HG03025 (cell line): Measurements from ENCODE around the gene ARFGEF2.
"Not testable (repeated sequence)": the region's sequence is repeated elsewhere in the genome, so short reads cannot be mapped to it uniquely, and the experiment has no call there.

ENCODE experiments used
- ATAC-seq: cut with Tn5 transposase; IDR thresholded peaks from one replicate; pipeline ENCODE4 v1.9.1; 2021; ENCODE audit warnings: mild to moderate bottlenecking, moderate library complexity; ENCODE audit not compliant: unreplicated experiment, low FRiP score

Gene ARFGEF2

GRCh38 chr20:48926821-48927220 lies 5.3 kb downstream of the ARFGEF2 start:
- ATAC-seq, result no peak

- ATAC-seq, result no peak
These were observed 7.6 kb downstream of the ARFGEF2 start for GRCh38 chr20:48928832-48929725.

GRCh38 chr20:48930035-48930434 lies 8.5 kb downstream of the ARFGEF2 start:
- no peak for ATAC-seq

- ATAC-seq, result no peak
These were observed 9.4 kb downstream of the ARFGEF2 start for GRCh38 chr20:48930878-48931277.

- ATAC-seq, result no peak
These were observed 10.2 kb downstream of the ARFGEF2 start for GRCh38 chr20:48931527-48932374.

- no peak for ATAC-seq
These were observed 10.9 kb downstream of the ARFGEF2 start for GRCh38 chr20:48932375-48932941.

- no peak for ATAC-seq
These were observed 11.7 kb downstream of the ARFGEF2 start for GRCh38 chr20:48933017-48933766.

GRCh38 chr20:48934273-48934877 lies 12.9 kb downstream of the ARFGEF2 start:
- ATAC-seq, result not testable (repeated sequence)

GRCh38 chr20:48934966-48935365 lies 13.5 kb downstream of the ARFGEF2 start:
- ATAC-seq, result not testable (repeated sequence)

GRCh38 chr20:48936178-48936577 lies 14.7 kb downstream of the ARFGEF2 start:
- not testable (repeated sequence) for ATAC-seq

- no peak for ATAC-seq
These were observed 16.2 kb downstream of the ARFGEF2 start for GRCh38 chr20:48937674-48938073.

- ATAC-seq, result no peak
These were observed 17.2 kb downstream of the ARFGEF2 start for GRCh38 chr20:48938670-48939069.

- no peak for ATAC-seq
These were observed 18.7 kb downstream of the ARFGEF2 start for GRCh38 chr20:48940170-48940569.

- ATAC-seq, result no peak
These were observed 20.0 kb downstream of the ARFGEF2 start for GRCh38 chr20:48941467-48941866.

GRCh38 chr20:48942730-48943129 lies 21.2 kb downstream of the ARFGEF2 start:
- no peak for ATAC-seq

GRCh38 chr20:48944663-48945297 lies 23.3 kb downstream of the ARFGEF2 start:
- ATAC-seq, result no peak

GRCh38 chr20:48945840-48946514 lies 24.5 kb downstream of the ARFGEF2 start:
- no peak for ATAC-seq

GRCh38 chr20:48948612-48949011 lies 27.1 kb downstream of the ARFGEF2 start:
- ATAC-seq, result no peak
